Panc1 (cell line): Measurements from ENCODE around the gene TIMELESS. TPM values are rescaled to one million over a fixed set of nuclear protein-coding genes. Genes with fewer than 3 reads are reported as not detected.
"Not testable (repeated sequence)": the region's sequence is repeated elsewhere in the genome, so short reads cannot be mapped to it uniquely, and the experiment has no call there.

Experiments used
- ATAC-seq: fragments of 200-7000 bp; cut with Tn5 transposase; 2 replicates; pipeline ENCODE4 v1.9.1; 2020; ENCODE audit warnings: mild to moderate bottlenecking, moderate library complexity
- BruUV-seq: library from RNA; stranded (reverse); fragments of 400-500 nt; replicated peaks from 2 replicates; lab custom pipeline; 2021; lab: Mats Ljungman, UMichigan
- CTCF ChIA-PET: fragments of 300-600 bp; sonication (Branson Sonifier 250); formaldehyde crosslinking; loops from one replicate; lab custom pipeline; 2022; ENCODE audit warnings: antibody characterized with exemption; lab: Charles Lee
- POLR2A ChIA-PET: fragments of 300-600 bp; sonication (Branson Sonifier 250); formaldehyde crosslinking; loops from one replicate; lab custom pipeline; 2022; ENCODE audit warnings: antibody characterized with exemption; lab: Charles Lee
- DNase-seq: peaks from one replicate; pipeline ENCODE4 v3.0.0-alpha.2; 2010; ENCODE audit warnings: low read depth, low spot score
- H3K27ac ChIP-seq: 2 replicates; pipeline ENCODE4 v1.5.1; 2011; ENCODE audit warnings: mild to moderate bottlenecking, low read length, inconsistent platforms
- H3K27me3 ChIP-seq: fragments of 200-500 bp; sonication (Bioruptor generic); 2 replicates; pipeline ENCODE4 v1.6.0; 2014; ENCODE audit warnings: low read length, inconsistent platforms; ENCODE audit not compliant: control insufficient read depth, insufficient read depth
- H3K36me3 ChIP-seq: fragments of 200-500 bp; sonication (Bioruptor generic); 2 replicates; pipeline ENCODE4 v1.5.1; 2014; ENCODE audit warnings: inconsistent platforms, mild to moderate bottlenecking, low read length, moderate library complexity; ENCODE audit not compliant: control insufficient read depth, insufficient read depth
- H3K4me1 ChIP-seq: 2 replicates; pipeline ENCODE4 v1.5.1; 2011; ENCODE audit warnings: inconsistent platforms, mild to moderate bottlenecking, low read length, moderate library complexity; ENCODE audit not compliant: control insufficient read depth, insufficient read depth
- H3K4me3 ChIP-seq, 2 experiments: 2 replicates each; pipeline ENCODE4 v1.5.1; 2011 to 2012; ENCODE audit warnings: low read depth in 2 of 2, low read length in 2 of 2, mild to moderate bottlenecking in 2 of 2, inconsistent platforms in 1 of 2, moderate library complexity in 1 of 2
- H3K9me3 ChIP-seq: fragments of 200-500 bp; sonication (Bioruptor generic); 2 replicates; pipeline ENCODE4 v1.5.1; 2014; ENCODE audit warnings: low read depth, mild to moderate bottlenecking, inconsistent platforms, low read length, moderate library complexity; ENCODE audit not compliant: control insufficient read depth, insufficient read depth
- CTCF ChIP-seq: fragments of 450-650 bp; IDR thresholded peaks from 2 replicates; pipeline ENCODE4 v1.5.1; 2017; ENCODE audit warnings: mild to moderate bottlenecking
- POLR2AphosphoS5 ChIP-seq: IDR thresholded peaks from 2 replicates; pipeline ENCODE4 v1.6.1; 2012; ENCODE audit warnings: mild to moderate bottlenecking, low read depth, low read length, moderate library complexity
- REST ChIP-seq, 2 experiments: IDR thresholded peaks; 2 replicates each; pipeline ENCODE4 v1.6.1; 2011 to 2012; ENCODE audit warnings: low read depth in 2 of 2, control low read depth in 1 of 2, low read length in 1 of 2, mild to moderate bottlenecking in 1 of 2, moderate library complexity in 1 of 2; ENCODE audit not compliant: insufficient read depth in 1 of 2
- SIN3A ChIP-seq: IDR thresholded peaks from 2 replicates; pipeline ENCODE4 v1.6.1; 2012; ENCODE audit warnings: low read depth, mild to moderate bottlenecking, low read length, moderate library complexity, borderline replicate concordance; ENCODE audit not compliant: insufficient read depth
- TCF7L2 ChIP-seq: IDR thresholded peaks from 2 replicates; pipeline ENCODE4 v1.6.1; 2011; ENCODE audit warnings: mild to moderate bottlenecking, low read depth, low read length, inconsistent platforms
- in situ Hi-C: cut with HindIII; loops from 2 replicates; pipeline ENCODE4 v1.10.0; 2016; ENCODE audit warnings: low sequenced_read_pairs, low pct_unique_long_range_greater_than_20kb
- intact Hi-C: fragments of 100-400 bp; cut with micrococcal nuclease; formaldehyde crosslinking; loops from one replicate; pipeline ENCODE4 v1.10.0; 2022; ENCODE audit not compliant: unreplicated experiment
- total RNA-seq: library from RNA; stranded (reverse); gene quantifications from one replicate; pipeline ENCODE4 v1.2.1, GENCODE V29; 2021; ENCODE audit not compliant: unreplicated experiment

The TIMELESS gene
- total RNA-seq, 1 experiment from 2014 or later, result 46.2 TPM

DNA sequence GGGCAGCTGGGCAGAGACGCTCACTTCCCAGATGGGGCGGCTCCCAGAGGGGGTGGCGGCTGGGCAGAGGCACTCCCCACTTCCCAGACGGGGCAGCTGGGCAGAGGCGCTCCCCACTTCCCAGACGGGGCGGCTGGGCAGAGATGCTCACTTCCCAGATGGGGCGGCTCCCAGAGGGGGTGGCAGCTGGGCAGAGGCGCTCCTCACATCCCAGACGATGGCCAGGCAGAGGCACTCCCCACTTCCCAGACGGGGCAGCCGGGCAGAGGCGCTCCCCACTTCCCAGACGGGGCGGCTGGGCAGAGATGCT lies 44.8 kb upstream of the TIMELESS start:
- H3K36me3 ChIP-seq, DNase-seq, POLR2A ChIA-PET, in situ Hi-C loops, BruUV-seq, H3K27ac ChIP-seq, ATAC-seq, H3K9me3 ChIP-seq, H3K4me3 ChIP-seq, H3K4me1 ChIP-seq, intact Hi-C loops: not testable (repeated sequence)
- CTCF ChIA-PET, result interaction anchor here (0.7 kb wide), 1 partner anchor 10 kb away, joined by 6 read pairs; no protein-coding TSS in a partner anchor
- peaks cover 12% of the 10 kb centered on the region for H3K27me3 ChIP-seq

DNA sequence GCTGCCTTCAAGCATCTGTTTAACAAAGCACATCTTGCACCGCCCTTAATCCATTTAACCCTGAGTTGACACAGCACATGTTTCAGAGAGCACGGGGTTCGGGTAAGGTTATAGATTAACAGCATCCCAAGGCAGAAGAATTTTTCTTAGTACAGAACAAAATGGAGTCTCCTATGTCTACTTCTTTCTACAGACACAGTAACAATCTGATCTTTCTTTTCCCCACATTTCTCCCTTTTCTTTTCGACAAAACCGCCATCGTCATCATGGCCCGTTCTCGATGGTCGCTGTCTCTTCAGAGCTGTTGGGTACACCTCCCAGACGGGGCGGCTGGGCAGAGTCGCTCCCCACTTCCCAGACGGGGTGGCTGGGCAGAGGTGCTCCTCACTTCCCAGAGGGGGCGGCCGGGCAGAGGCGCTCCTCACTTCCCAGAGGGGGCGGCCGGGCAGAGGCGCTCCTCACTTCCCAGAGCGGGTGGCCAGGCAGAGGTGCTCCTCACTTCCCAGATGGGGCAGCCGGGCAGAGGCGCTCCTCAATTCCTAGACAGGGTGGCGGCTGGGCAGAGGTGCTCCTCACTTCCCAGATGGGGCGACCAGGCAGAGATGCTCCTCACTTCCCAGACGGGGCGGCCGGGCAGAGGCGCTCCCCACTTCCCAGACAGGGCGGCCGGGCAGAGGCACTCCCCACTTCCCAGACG lies 44.3 kb upstream of the TIMELESS start:
- intact Hi-C loops, ATAC-seq, H3K9me3 ChIP-seq, H3K36me3 ChIP-seq, H3K4me3 ChIP-seq, H3K27ac ChIP-seq, H3K4me1 ChIP-seq, in situ Hi-C loops, POLR2A ChIA-PET, DNase-seq, BruUV-seq: not testable (repeated sequence)
- peaks cover 17% of the 10 kb centered on the region for H3K27me3 ChIP-seq
- CTCF ChIA-PET, result interaction anchor here (0.7 kb wide), 1 partner anchor 10 kb away, joined by 6 read pairs; no protein-coding TSS in a partner anchor

DNA sequence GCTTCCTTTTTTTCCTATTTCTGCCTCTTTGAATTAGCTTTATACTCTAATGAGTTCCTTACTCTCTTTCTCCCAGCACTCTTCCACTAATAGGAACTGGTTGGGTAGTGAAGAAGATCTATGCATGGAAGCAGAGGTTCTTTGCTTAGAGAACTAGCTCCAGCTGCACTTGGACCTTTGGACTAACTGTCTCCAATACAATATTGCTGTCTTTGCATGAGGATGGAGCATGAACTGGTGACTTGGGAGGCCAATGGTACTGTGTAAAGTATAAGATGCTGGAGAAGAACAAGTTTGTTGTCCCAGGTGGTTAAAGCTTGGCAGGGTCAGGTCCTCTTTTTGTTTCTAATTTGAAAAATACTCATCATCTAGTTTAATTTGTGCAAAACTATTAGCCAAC lies 41.1 kb upstream of the TIMELESS start:
- BruUV-seq, result no TSS peak

More for the DNA sequence above, 41.1 kb upstream of the TIMELESS start:
- CTCF ChIA-PET, result no interaction called here
- H3K36me3 ChIP-seq, result no peaks in the 10 kb centered on the region
- DNase-seq (no peak), ATAC-seq (no peak)
- TF ChIP-seq POLR2AphosphoS5, result no peak
- no peak for TF ChIP-seq SIN3A
- TF ChIP-seq CTCF, result no peak
- no peak for TF ChIP-seq REST (IDR thresholded peaks at IDR 0.05; ENCODE audit: insufficient read depth in 1 of 2, low read depth in 2 of 2, low read length in 1 of 2)
- TF ChIP-seq TCF7L2, result no peak
- no peaks in the 10 kb centered on the region for H3K9me3 ChIP-seq
- peaks cover 18% of the 10 kb centered on the region for H3K27me3 ChIP-seq
- POLR2A ChIA-PET, result no interaction called here
- in situ Hi-C loops (no loop called here), intact Hi-C loops (no loop called here)
- no peak overlapping the region for H3K4me3 ChIP-seq
- no peak overlapping the region for H3K27ac ChIP-seq
- 0 out of 2 replicates have a peak, but pooled peaks cover 7% of the 10 kb centered on the region for H3K4me1 ChIP-seq
